ENCODE results near the gene ENKUR.

ENKUR gene

DNA sequence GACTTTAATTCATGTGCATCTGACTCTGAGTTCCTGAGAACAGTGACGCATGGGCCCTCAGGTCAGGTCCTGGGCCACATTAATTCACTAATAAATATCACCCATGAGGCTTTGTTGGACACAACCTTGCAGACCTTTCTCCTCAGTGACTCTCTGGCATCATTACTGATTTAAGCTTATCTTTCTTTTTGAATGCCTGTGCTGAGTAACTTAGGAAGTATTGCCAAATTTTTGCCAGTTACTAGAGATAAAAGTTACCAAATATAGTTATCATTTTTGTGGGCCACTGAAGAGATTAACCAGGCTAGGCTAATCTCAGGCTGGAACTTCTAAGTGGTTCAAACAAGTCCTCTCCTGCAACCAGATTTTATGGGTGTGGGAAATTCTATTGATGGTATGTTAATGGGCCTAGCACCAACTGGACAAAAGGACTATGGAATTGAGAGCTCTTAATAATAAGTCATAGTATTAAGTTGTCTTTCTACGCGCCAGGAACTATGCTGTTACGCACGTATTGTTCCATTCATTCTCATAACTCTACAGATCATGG lies 34.7 kb downstream of the ENKUR start:
- TF ChIP-seq SIN3A (IDR thresholded peaks at IDR 0.05; ENCODE audit: borderline replicate concordance, insufficient read depth, low read length) (no peak), POLR2AphosphoS5 (IDR thresholded peaks at IDR 0.05; ENCODE audit: low read depth, low read length) (no peak), TAF1 (IDR thresholded peaks at IDR 0.05; ENCODE audit: borderline replicate concordance, insufficient read depth, low read length) (no peak), FOXP2 (optimal IDR thresholded peaks at IDR 0.05; ENCODE audit: borderline replicate concordance, extremely low read depth, extremely low read length, insufficient read depth) (no peak)
- TF ChIP-seq, protein P1, sequence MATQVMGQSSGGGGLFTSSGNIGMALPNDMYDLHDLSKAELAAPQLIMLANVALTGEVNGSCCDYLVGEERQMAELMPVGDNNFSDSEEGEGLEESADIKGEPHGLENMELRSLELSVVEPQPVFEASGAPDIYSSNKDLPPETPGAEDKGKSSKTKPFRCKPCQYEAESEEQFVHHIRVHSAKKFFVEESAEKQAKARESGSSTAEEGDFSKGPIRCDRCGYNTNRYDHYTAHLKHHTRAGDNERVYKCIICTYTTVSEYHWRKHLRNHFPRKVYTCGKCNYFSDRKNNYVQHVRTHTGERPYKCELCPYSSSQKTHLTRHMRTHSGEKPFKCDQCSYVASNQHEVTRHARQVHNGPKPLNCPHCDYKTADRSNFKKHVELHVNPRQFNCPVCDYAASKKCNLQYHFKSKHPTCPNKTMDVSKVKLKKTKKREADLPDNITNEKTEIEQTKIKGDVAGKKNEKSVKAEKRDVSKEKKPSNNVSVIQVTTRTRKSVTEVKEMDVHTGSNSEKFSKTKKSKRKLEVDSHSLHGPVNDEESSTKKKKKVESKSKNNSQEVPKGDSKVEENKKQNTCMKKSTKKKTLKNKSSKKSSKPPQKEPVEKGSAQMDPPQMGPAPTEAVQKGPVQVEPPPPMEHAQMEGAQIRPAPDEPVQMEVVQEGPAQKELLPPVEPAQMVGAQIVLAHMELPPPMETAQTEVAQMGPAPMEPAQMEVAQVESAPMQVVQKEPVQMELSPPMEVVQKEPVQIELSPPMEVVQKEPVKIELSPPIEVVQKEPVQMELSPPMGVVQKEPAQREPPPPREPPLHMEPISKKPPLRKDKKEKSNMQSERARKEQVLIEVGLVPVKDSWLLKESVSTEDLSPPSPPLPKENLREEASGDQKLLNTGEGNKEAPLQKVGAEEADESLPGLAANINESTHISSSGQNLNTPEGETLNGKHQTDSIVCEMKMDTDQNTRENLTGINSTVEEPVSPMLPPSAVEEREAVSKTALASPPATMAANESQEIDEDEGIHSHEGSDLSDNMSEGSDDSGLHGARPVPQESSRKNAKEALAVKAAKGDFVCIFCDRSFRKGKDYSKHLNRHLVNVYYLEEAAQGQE (IDR thresholded peaks at IDR 0.05; ENCODE audit: insufficient read depth in 1 of 2, low read depth in 2 of 2, low read length in 2 of 2): no peak

DNA sequence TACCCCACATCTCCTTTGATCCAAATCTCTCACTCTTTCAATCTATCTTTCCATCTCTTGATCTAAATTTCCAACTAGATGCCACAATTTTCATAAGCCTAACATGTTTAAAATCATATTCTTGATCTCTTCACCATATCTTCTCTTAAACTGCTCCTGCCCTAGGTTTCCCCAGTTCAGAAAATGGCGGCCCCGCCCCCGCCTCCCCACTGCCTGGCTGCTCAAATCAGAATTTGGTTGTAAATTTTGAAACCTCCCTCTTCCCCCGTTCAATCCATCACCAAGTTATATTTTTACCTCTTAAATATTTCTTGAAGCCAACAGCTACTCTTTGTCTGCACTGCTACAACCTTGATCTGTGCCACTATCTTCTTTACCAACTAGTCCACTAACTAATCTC lies 36.3 kb downstream of the ENKUR start:
- TF ChIP-seq, protein P1 (IDR thresholded peaks at IDR 0.05; ENCODE audit: insufficient read depth in 1 of 2, low read depth in 2 of 2, low read length in 2 of 2): no peak
- TF ChIP-seq SIN3A (IDR thresholded peaks at IDR 0.05; ENCODE audit: borderline replicate concordance, insufficient read depth, low read length) (no peak), TAF1 (IDR thresholded peaks at IDR 0.05; ENCODE audit: borderline replicate concordance, insufficient read depth, low read length) (no peak), FOXP2 (optimal IDR thresholded peaks at IDR 0.05; ENCODE audit: borderline replicate concordance, extremely low read depth, extremely low read length, insufficient read depth) (no peak), POLR2AphosphoS5 (IDR thresholded peaks at IDR 0.05; ENCODE audit: low read depth, low read length) (no peak)

DNA sequence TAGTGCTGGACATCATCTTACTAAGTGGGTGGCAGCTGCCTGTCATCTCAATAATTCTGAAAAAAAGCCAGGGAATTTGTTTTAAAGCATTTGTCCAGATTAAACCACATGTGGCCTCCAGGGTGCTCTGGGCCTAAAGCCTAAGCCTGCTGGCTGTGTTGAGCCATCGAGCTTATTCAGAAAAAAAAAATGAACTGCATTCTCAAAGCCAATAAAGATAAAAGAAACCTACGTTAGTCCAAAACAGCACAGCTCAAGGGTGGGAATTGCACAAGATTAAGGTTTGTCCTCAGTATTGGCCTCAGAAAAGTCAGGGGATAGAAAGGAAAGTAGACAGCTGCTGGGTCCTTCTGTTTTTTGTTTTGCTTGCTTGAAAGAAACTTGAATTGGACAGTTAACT lies 41.0 kb downstream of the ENKUR start:
- no peak for TF ChIP-seq FOXP2 (optimal IDR thresholded peaks at IDR 0.05; ENCODE audit: borderline replicate concordance, extremely low read depth, extremely low read length, insufficient read depth)
- no peak for TF ChIP-seq POLR2AphosphoS5 (IDR thresholded peaks at IDR 0.05; ENCODE audit: low read depth, low read length)
- TF ChIP-seq, protein P1 (IDR thresholded peaks at IDR 0.05; ENCODE audit: insufficient read depth in 1 of 2, low read depth in 2 of 2, low read length in 2 of 2): no peak
- no peak for TF ChIP-seq SIN3A (IDR thresholded peaks at IDR 0.05; ENCODE audit: borderline replicate concordance, insufficient read depth, low read length)
- no peak for TF ChIP-seq TAF1 (IDR thresholded peaks at IDR 0.05; ENCODE audit: borderline replicate concordance, insufficient read depth, low read length)

DNA sequence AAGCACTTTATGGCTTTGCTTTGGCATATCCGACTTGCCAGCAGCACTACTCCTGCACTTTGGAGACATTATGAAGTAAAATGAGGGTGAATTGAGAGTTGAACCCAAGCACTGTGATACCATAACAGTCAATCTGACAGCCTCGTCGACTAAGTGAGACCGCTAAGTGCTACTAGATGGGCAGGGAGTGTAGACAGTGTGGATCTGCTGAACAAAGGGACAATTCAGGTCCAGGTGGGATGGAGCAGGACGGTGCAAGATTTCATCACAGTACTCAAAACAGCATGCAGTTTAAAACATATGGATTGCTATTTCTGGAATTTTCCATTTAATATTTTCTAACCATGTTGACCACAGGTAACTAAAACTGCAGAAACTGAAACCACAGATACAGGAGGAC lies 42.8 kb downstream of the ENKUR start:
- TF ChIP-seq FOXP2 (optimal IDR thresholded peaks at IDR 0.05; ENCODE audit: borderline replicate concordance, extremely low read depth, extremely low read length, insufficient read depth) (no peak), POLR2AphosphoS5 (IDR thresholded peaks at IDR 0.05; ENCODE audit: low read depth, low read length) (no peak), SIN3A (IDR thresholded peaks at IDR 0.05; ENCODE audit: borderline replicate concordance, insufficient read depth, low read length) (no peak), TAF1 (IDR thresholded peaks at IDR 0.05; ENCODE audit: borderline replicate concordance, insufficient read depth, low read length) (no peak)
- TF ChIP-seq, protein P1 (IDR thresholded peaks at IDR 0.05; ENCODE audit: insufficient read depth in 1 of 2, low read depth in 2 of 2, low read length in 2 of 2): no peak

DNA sequence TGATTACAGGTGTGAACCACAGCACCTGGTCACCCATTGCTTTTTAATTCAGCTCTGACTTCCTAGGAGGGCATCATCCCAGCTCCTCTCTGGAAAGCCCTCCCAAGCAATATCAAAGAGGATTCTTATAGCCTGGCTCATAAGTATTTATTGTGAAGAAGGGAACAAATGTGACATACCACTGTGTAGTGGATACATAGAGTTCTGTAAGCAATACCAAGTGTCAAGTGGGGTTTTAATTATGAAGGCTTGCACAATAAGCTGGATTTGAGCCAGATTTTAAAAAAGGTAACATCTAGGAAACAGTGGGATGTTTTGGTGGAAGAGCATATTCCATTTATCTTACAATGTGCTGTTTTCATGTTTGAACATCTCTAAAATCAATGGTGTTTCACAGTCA lies 44.6 kb downstream of the ENKUR start:
- TF ChIP-seq SIN3A (IDR thresholded peaks at IDR 0.05; ENCODE audit: borderline replicate concordance, insufficient read depth, low read length): no peak
- TF ChIP-seq, protein P1 (IDR thresholded peaks at IDR 0.05; ENCODE audit: insufficient read depth in 1 of 2, low read depth in 2 of 2, low read length in 2 of 2): no peak
- no peak for TF ChIP-seq TAF1 (IDR thresholded peaks at IDR 0.05; ENCODE audit: borderline replicate concordance, insufficient read depth, low read length)
- no peak for TF ChIP-seq FOXP2 (optimal IDR thresholded peaks at IDR 0.05; ENCODE audit: borderline replicate concordance, extremely low read depth, extremely low read length, insufficient read depth)
- no peak for TF ChIP-seq POLR2AphosphoS5 (IDR thresholded peaks at IDR 0.05; ENCODE audit: low read depth, low read length)
